H9 (cell line): Measurements from ENCODE around the gene PPP2R5E. TPM values are rescaled to one million over a fixed set of nuclear protein-coding genes. Genes with fewer than 3 reads are reported as not detected.
A peak's percentile ranks its signal among the peaks of the same experiment; 100 is the strongest.

Source experiments
- DNase-seq: peaks from one replicate; pipeline ENCODE4 v3.0.0-alpha.2; 2017
- H2AFZ ChIP-seq: one replicate; pipeline ENCODE4 v1.6.1; 2013; ENCODE audit warnings: mild to moderate bottlenecking, low read length, control low read depth, moderate library complexity
- H2AK5ac ChIP-seq: 2 replicates; pipeline ENCODE4 v1.6.1; 2013; ENCODE audit warnings: low read length, control low read depth, mixed read lengths; ENCODE audit not compliant: insufficient read length
- H2BK120ac ChIP-seq: one replicate; pipeline ENCODE4 v1.6.1; 2013; ENCODE audit warnings: low read depth, mild to moderate bottlenecking, low read length, control low read depth, inconsistent platforms; ENCODE audit not compliant: poor library complexity, severe bottlenecking
- H2BK12ac ChIP-seq: 2 replicates; pipeline ENCODE4 v1.6.1; 2013; ENCODE audit warnings: low read length, control low read depth, mixed read lengths, low read depth; ENCODE audit not compliant: insufficient read length
- H2BK15ac ChIP-seq: 2 replicates; pipeline ENCODE4 v1.6.1; 2013; ENCODE audit warnings: low read depth, low read length, control low read depth
- H2BK20ac ChIP-seq: one replicate; pipeline ENCODE4 v1.6.1; 2013; ENCODE audit warnings: low read depth, mild to moderate bottlenecking, low read length, control low read depth, inconsistent platforms; ENCODE audit not compliant: poor library complexity, severe bottlenecking
- H2BK5ac ChIP-seq: 2 replicates; pipeline ENCODE4 v1.6.1; 2013; ENCODE audit warnings: low read length, control low read depth, mixed read lengths; ENCODE audit not compliant: insufficient read length
- H3K14ac ChIP-seq: 2 replicates; pipeline ENCODE4 v1.6.1; 2013; ENCODE audit warnings: low read length, control low read depth; ENCODE audit not compliant: insufficient read depth
- H3K18ac ChIP-seq: 2 replicates; pipeline ENCODE4 v1.6.1; 2013; ENCODE audit warnings: low read depth, mild to moderate bottlenecking, mixed read lengths, low read length, control low read depth; ENCODE audit not compliant: insufficient read length
- H3K23ac ChIP-seq: 2 replicates; pipeline ENCODE4 v1.6.1; 2013; ENCODE audit warnings: low read length, control low read depth, mixed read lengths, low read depth; ENCODE audit not compliant: insufficient read length
- H3K23me2 ChIP-seq: 2 replicates; pipeline ENCODE4 v1.6.1; 2013; ENCODE audit warnings: low read depth, mild to moderate bottlenecking, mixed read lengths, low read length, control low read depth; ENCODE audit not compliant: insufficient read length, poor library complexity, severe bottlenecking
- H3K27ac ChIP-seq: 2 replicates; pipeline ENCODE4 v1.5.1; 2013; ENCODE audit warnings: low read length, control low read depth, mixed read lengths, low read depth; ENCODE audit not compliant: insufficient read length
- H3K27me3 ChIP-seq: 2 replicates; pipeline ENCODE4 v1.6.1; 2013; ENCODE audit warnings: low read length, control low read depth, inconsistent platforms; ENCODE audit not compliant: insufficient read depth
- H3K4ac ChIP-seq: 2 replicates; pipeline ENCODE4 v1.6.1; 2013; ENCODE audit warnings: low read depth, mild to moderate bottlenecking, control low read depth, inconsistent platforms, low read length, moderate library complexity
- H3K4me1 ChIP-seq: 2 replicates; pipeline ENCODE4 v1.6.1; 2013; ENCODE audit warnings: low read length, control low read depth, inconsistent platforms; ENCODE audit not compliant: insufficient read depth
- H3K4me2 ChIP-seq: 2 replicates; pipeline ENCODE4 v1.6.1; 2013; ENCODE audit warnings: low read length, control low read depth, mixed read lengths; ENCODE audit not compliant: insufficient read length, insufficient read depth
- H3K56ac ChIP-seq: 2 replicates; pipeline ENCODE4 v1.6.1; 2013; ENCODE audit warnings: low read depth, mild to moderate bottlenecking, mixed read lengths, low read length, control low read depth; ENCODE audit not compliant: insufficient read length
- H3K79me1 ChIP-seq: 2 replicates; pipeline ENCODE4 v1.6.1; 2013; ENCODE audit warnings: low read depth, mild to moderate bottlenecking, moderate library complexity, low read length, control low read depth, inconsistent platforms; ENCODE audit not compliant: insufficient read depth, poor library complexity, severe bottlenecking
- H3K79me2 ChIP-seq: 2 replicates; pipeline ENCODE4 v1.6.1; 2013; ENCODE audit warnings: low read length, control low read depth, inconsistent platforms; ENCODE audit not compliant: insufficient read depth
- H3K9ac ChIP-seq: 2 replicates; pipeline ENCODE4 v1.6.1; 2013; ENCODE audit warnings: low read length, control low read depth, mixed read lengths; ENCODE audit not compliant: insufficient read length; ENCODE audit errors: extremely low read depth
- H3K9me3 ChIP-seq: one replicate; pipeline ENCODE4 v1.6.1; 2013; ENCODE audit warnings: low read depth, low read length, inconsistent platforms; ENCODE audit not compliant: control insufficient read depth
- H3T11ph ChIP-seq: one replicate; pipeline ENCODE4 v1.6.1; 2013; ENCODE audit warnings: mild to moderate bottlenecking, low read length, control low read depth, inconsistent platforms
- H4K20me1 ChIP-seq: one replicate; pipeline ENCODE4 v1.6.1; 2013; ENCODE audit not compliant: control insufficient read depth, insufficient read length, insufficient read depth
- H4K5ac ChIP-seq: 2 replicates; pipeline ENCODE4 v1.6.1; 2013; ENCODE audit warnings: low read depth, mild to moderate bottlenecking, mixed read lengths, low read length, control low read depth; ENCODE audit not compliant: insufficient read length
- H4K8ac ChIP-seq: replicated peaks from 2 replicates; pipeline ENCODE4 v1.6.1; 2013; ENCODE audit warnings: low read length, control low read depth, mixed read lengths, low read depth; ENCODE audit not compliant: insufficient read length
- H4K91ac ChIP-seq: 2 replicates; pipeline ENCODE4 v1.6.1; 2013; ENCODE audit warnings: low read depth, mild to moderate bottlenecking, moderate library complexity, mixed read lengths, low read length, control low read depth; ENCODE audit not compliant: insufficient read length
- H3K27ac Mint-ChIP-seq, 3 experiments: 2 replicates in 2 of 3; 3 replicates in 1 of 3; pipeline ENCODE4 v1.8.0; 2020 to 2021; ENCODE audit warnings: mixed read lengths in 3 of 3, mild to moderate bottlenecking in 1 of 3, moderate library complexity in 1 of 3
- H3K27me3 Mint-ChIP-seq: 2 replicates; pipeline ENCODE4 v1.8.0; 2021; ENCODE audit warnings: low read depth, mild to moderate bottlenecking, moderate library complexity, mixed read lengths
- H3K36me3 Mint-ChIP-seq, 3 experiments: 2 replicates in 2 of 3; 3 replicates in 1 of 3; pipeline ENCODE4 v1.8.0; 2020 to 2021; ENCODE audit warnings: low read depth in 3 of 3, mixed read lengths in 3 of 3; ENCODE audit not compliant: insufficient read depth in 1 of 3
- H3K4me1 Mint-ChIP-seq, 2 experiments: 2 replicates each; pipeline ENCODE4 v1.8.0; 2020; ENCODE audit warnings: mixed read lengths in 2 of 2
- H3K4me3 Mint-ChIP-seq, 2 experiments: 2 replicates in 1 of 2; 3 replicates in 1 of 2; pipeline ENCODE4 v1.8.0; 2020 to 2021; ENCODE audit warnings: mild to moderate bottlenecking in 2 of 2, mixed read lengths in 2 of 2, moderate library complexity in 1 of 2
- H3K9me3 Mint-ChIP-seq, 2 experiments: 2 replicates in 1 of 2; 3 replicates in 1 of 2; pipeline ENCODE4 v1.8.0; 2020; ENCODE audit warnings: mild to moderate bottlenecking in 2 of 2, mixed read lengths in 2 of 2, moderate library complexity in 1 of 2
- CTCF ChIP-seq: fragments of 200-600 bp; sonication (generic); conservative IDR thresholded peaks from 3 replicates; pipeline ENCODE4 v1.8.0; 2021; ENCODE audit warnings: antibody characterized with exemption, mild to moderate bottlenecking
- WGBS: extraction: QIAGEN DNeasy Blood & Tissue Kit; methylation state at CpG from one replicate; pipeline ENCODE4 v1.1.7; 2013; ENCODE audit warnings: missing lambda C conversion rate, low lambda C conversion rate, mixed read lengths; ENCODE audit not compliant: insufficient read length; ENCODE audit errors: extremely low coverage; 5-methylcytosine and 5-hydroxymethylcytosine counted together
- total RNA-seq: library from RNA; stranded (reverse); gene quantifications from 2 replicates; pipeline ENCODE4 v1.2.1, GENCODE V29; 2021

PPP2R5E gene
- total RNA-seq, 1 experiment from 2014 or later, result 65.8 TPM

- no peak for DNase-seq
- Histone ChIP-seq H3K4me1 (no peaks in the 10 kb centered on the region), H3K9ac (no peak overlapping the region), H3K23me2 (no peaks in the 10 kb centered on the region), H2BK15ac (no peak overlapping the region), H3K23ac (no peak overlapping the region), H3K27me3 (no peaks in the 10 kb centered on the region), H3K79me2 (no peaks in the 10 kb centered on the region), H2AK5ac (no peak overlapping the region), H3K56ac (no peak overlapping the region), H3K14ac (no peak overlapping the region), H4K8ac (no peak overlapping the region), H2BK120ac (no peak overlapping the region), H2BK20ac (no peak overlapping the region), H3K4ac (no peak overlapping the region), H4K5ac (no peak overlapping the region), H3K18ac (no peak overlapping the region), H2BK12ac (no peak overlapping the region), H3K27ac (no peak overlapping the region), H2BK5ac (no peak overlapping the region), H2AFZ (no peak overlapping the region), H4K91ac (no peak overlapping the region), H3K79me1 (no peaks in the 10 kb centered on the region), H3T11ph (no peak overlapping the region), H4K20me1 (no peaks in the 10 kb centered on the region), H3K4me2 (no peak overlapping the region), H3K9me3 (no peaks in the 10 kb centered on the region)
- WGBS, result no CpG with 5 or more reads among the region's 3 CpGs
- H3K27ac Mint-ChIP-seq, result peak overlapping the region in 1 of 3 experiments; percentile 75; a peak in 1 of 7 replicates
- no peaks in the 10 kb centered on the region for H3K4me1 Mint-ChIP-seq
- no peak for TF ChIP-seq CTCF
- H3K9me3 Mint-ChIP-seq, result peaks cover 0 to 2% of the 10 kb centered on the region in 2 experiments; a peak in 1 of 5 replicates
- no peaks in the 10 kb centered on the region for H3K36me3 Mint-ChIP-seq
- H3K4me3 Mint-ChIP-seq, result no peak overlapping the region
- no peaks in the 10 kb centered on the region for H3K27me3 Mint-ChIP-seq
Observed at GRCh38 chr14:63551332-63551731, 8.2 kb upstream of the PPP2R5E start.
